GM15510 (cell line): Measurements from ENCODE around the gene SRC.

Experiments used
- POLR2A ChIP-seq: IDR thresholded peaks from 3 replicates; pipeline ENCODE4 v1.6.1; 2011; ENCODE audit warnings: borderline replicate concordance; ENCODE audit not compliant: insufficient read length; ENCODE audit errors: extremely low read depth

Gene SRC

DNA sequence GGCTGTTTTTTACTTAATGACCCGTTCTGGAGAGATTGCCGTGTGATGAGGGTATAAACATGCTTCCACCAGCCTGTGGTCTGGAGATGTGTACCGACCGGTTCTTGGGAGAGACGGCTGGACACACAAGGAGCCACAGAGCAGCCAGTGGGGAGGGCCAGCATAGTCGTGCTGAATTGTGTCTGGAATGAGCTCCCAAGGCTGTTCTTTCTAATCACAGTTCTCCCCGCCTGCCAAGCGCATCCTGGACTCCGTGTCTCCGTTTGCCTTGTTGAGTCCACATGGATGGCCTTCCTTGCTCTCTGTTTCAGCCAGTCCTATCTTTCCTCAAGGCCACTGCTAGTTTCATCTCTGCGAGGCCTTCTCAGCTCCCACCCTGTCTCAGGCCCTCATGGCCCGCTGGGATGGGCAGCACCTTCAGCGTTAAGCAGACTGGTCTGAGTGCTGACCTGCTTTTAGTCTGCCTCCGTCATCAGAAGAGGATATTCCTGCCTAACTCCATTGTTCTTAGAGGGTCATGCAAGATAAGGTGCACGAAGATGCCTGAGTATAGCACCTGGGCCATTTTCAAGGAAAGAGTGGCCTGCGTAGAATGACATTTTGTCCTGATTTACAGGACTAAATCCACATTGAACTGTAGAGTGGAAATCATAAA, 35.9 kb upstream of the SRC start:
- no peak for TF ChIP-seq POLR2A

GRCh38 chr20:37310951-37311350, 35.0 kb upstream of the SRC start:
- no peak for TF ChIP-seq POLR2A

DNA sequence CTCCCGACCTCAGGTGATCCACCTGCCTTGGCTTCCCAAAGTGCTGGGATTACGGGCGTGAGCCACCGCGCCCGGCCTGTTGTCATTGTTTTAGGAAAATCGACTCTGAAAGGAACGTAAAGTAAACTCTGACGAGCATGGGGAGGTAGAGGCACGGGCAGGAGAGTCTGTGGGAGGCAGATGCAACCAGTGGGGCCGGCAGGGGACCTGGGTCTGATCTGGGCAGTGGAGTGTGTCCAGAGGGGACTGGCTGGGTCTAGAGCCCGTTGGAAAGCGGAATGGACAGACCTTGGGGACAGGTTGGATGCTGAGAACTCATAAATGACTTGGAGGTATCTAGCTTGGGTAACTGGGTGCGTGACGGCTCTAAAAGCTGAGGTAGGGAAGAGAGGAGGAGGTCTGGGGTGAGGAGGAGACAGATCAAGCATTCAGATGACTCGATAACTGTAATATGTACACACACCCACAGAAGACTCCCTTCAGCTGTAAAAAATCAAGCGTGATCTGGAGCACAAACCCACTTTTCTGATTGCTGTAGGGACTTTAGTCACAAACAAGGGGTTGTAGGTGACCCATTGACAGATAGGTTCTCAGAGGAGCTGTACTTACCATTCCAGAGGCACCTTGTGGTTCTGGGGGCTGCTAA, 34.1 kb upstream of the SRC start:
- no peak for TF ChIP-seq POLR2A

DNA sequence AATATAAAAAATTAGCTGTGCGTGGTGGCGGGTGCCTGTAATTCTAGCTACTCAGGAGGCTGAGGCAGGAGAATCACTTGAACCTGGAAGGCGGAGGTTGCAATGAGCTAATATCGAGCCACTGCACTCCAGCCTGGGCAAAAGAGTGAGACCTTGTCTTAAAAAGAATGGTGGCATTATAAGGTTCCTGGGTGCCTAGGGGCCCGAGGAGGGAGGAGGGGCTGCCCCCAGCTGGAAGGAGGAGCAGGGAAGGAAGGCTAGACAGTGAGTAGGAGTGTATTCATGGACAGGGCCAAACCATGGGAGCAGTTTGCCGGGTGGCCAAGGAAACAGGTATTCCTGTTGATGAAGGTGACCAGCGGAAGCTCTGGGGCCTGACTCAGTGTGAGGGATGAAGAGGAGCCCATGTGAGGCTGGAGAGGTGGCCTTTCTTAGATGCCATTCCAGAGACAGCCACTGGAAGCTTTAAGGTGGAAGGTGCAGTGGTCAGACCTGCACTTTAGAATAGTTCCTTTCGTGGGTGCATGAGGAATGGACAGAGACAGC, 32.3 kb upstream of the SRC start:
- no peak for TF ChIP-seq POLR2A

DNA sequence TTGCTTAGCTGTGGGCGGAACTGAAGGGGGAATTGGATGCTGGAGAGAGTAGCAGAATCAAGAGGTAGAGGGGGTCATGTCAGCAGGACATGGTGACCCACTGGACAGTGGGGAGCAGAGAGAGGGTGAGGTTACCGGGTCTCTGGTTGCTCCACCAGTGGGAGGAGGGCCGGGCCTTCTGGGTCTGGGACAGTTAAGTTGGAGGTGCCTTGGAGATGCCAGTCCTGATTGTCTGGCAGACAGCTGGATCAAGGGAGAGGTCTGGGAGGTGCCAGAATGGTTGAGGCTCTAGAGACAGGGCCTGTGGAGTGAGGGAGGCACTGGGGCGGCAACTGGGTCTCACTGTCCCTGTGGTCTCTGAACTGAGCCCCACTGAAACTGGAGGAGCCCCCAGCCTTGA, 31.8 kb upstream of the SRC start:
- TF ChIP-seq POLR2A, result no peak

DNA sequence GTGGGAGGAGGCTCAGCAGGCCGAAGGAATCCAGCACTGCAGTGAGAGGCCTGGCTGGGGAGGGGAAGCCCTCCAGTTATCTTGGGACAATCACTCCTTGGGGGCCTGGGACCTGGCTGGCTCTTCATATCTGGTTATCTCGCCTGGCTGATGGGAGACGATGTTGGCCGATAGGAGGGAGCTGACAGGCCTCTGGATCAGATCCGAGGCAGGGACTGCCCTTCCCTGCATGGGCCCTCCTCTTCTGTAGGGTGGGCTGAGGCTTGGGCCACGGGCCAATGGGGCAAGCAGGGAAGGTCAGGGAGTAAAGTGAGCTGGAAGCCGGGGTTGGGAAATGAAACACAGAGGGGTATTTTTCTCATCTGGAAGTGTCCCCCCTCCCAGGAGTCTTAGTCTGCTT, 31.3 kb upstream of the SRC start:
- TF ChIP-seq POLR2A, result no peak

DNA sequence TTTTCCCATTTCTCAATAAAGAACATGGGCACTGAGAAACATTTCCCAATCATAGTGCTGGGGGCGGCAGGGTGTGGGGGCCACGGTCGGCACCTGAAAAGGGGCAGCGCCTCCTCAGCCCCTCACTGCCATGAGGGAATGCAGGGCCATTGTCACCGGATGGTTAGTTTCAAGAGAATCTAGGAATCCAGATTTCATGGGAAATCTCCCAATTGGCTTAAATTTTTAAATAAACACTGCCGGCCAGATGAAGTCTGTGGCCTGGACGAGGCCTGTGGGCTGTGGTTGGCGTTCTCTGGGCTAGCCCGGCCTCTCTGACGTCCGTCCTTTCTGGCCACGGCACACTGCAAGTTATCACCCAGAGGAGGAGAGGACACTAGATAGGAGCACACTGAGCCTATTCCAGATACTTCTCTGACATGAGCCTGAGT, 30.9 kb upstream of the SRC start:
- no peak for TF ChIP-seq POLR2A

GRCh38 chr20:37315452-37316110, 30.4 kb upstream of the SRC start:
- no peak for TF ChIP-seq POLR2A

- TF ChIP-seq POLR2A, result no peak
Observed at GRCh38 chr20:37316116-37316774, 29.7 kb upstream of the SRC start.

DNA sequence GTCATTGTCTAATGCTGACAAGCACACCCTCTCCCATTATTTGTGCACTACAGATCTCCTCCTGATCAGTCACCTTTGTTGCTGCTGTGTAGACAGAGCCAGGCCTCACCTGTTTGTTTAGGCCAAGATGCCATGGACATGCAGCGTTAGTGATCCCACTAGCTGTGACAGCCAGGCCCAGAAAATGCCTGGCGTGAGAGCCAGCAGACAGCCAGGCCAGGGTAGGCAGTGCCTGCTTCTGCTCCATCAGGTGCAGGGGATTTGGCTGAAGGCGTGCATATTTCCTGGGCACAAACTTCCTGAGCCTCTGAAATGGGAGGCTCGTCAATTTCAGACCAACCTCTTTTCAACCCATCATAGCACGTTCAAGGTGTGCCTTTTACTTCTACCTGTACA, 29.2 kb upstream of the SRC start:
- no peak for TF ChIP-seq POLR2A

- TF ChIP-seq POLR2A, result no peak
Observed at GRCh38 chr20:37317316-37317715, 28.6 kb upstream of the SRC start.

DNA sequence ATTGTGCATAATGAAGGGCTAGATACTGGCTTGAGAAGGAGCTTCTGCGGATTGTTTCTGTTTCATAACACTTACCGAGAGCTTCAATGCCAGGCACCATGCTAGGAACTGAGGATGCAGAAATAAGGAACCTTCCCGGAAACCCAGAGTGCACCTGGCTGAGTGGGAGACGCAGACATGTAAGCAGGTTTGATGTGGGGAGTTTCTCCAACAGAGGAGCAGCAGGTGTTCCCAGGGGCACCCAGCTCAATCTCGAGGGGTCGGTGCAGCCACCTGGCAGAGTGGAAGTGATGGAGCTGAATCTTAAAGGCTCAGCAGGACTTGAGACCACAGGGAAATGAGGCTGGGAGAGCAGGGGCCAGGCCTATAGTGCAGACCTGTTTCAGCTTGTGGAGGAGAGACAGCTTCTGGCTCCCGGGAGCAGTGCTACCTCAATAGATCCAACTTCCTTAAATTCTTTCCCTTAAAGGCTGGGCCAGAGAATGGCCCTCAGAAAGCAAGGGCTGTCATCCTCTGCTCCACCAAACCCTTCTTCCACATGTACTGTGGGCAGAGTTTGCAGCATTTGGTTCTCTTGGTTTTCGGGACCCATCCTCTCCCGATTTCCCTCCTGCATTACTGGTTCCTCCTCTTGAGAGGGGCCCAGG, 27.8 kb upstream of the SRC start:
- no peak for TF ChIP-seq POLR2A

DNA sequence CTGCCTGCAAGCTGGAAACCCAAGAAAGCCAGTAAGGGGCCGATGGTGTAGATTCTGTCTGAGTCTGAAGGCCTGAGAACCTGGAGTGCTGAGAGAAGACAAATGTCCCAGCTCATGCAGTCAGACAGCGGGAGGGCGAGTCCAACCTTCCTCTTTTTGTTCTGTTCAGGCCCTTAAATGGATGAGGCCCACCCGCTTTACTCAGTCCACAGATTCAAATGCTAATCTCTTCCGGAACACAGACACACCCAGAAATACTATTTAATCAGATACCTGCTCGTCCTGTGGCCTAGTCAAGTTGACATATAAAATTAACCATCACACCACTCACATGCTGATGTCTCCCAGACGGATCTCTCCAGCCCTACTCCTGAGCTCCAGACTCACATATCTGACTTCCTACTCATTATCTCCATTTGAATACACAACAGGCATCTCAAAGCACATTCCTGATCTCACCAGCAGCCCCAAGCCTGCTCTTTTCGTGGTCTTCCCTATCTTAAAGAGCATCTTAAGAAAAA, 26.7 kb upstream of the SRC start:
- TF ChIP-seq POLR2A, result no peak

GRCh38 chr20:37323985-37324384, 22.0 kb upstream of the SRC start:
- no peak for TF ChIP-seq POLR2A

DNA sequence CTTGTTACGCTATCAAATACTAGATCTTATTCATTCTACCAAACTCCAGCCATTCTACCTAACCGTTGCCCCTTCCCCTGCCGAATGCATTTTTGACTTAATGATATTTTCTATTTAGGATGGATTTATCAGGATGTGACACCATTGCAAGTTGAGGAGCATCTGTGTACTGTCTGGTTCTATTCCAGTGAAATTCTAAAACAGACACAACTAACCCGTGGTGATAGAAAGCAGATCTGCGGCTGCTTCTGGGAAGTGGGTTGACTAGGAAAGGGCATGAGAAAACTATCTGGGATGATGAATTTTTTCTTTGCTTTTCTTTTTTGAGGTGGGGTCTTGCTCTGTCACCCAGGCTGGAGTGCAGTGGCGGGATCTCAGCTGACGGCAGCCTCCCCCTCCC, 20.7 kb upstream of the SRC start:
- TF ChIP-seq POLR2A, result no peak

- TF ChIP-seq POLR2A, result no peak
Observed at GRCh38 chr20:37326666-37327065, 19.3 kb upstream of the SRC start.

GRCh38 chr20:37327748-37328147, 18.2 kb upstream of the SRC start:
- no peak for TF ChIP-seq POLR2A
